SK-N-SH treated with all-trans-retinoic acid at 6 μM for 48 hours (cell line): ENCODE data around the gene CTCF.

Experiments
- ESRRG ChIP-seq: fragments of 250-450 bp; sonication (Bioruptor Pico); IDR thresholded peaks from 2 replicates; pipeline ENCODE4 v1.6.1; 2021; ENCODE audit warnings: mild to moderate bottlenecking
- GLIS3 ChIP-seq: fragments of 250-450 bp; sonication (Bioruptor Pico); IDR thresholded peaks from 2 replicates; pipeline ENCODE4 v1.5.0; 2020; ENCODE audit warnings: mild to moderate bottlenecking, moderate library complexity
- OSR1 ChIP-seq: fragments of 250-450 bp; sonication (Bioruptor Pico); IDR thresholded peaks from 2 replicates; pipeline ENCODE4 v1.8.0; 2022; ENCODE audit warnings: moderate library complexity, mild to moderate bottlenecking, inconsistent platforms
- ZFP3 ChIP-seq: fragments of 250-450 bp; sonication (Bioruptor Pico); IDR thresholded peaks from 2 replicates; pipeline ENCODE4 v1.5.0; 2020; ENCODE audit warnings: mild to moderate bottlenecking, moderate library complexity

- TF ChIP-seq GLIS3 (no peak), ESRRG (CRISPR knock-in tag) (no peak), OSR1 (CRISPR knock-in tag) (no peak), ZFP3 (CRISPR knock-in tag) (no peak)
These were observed 18.7 kb upstream of the CTCF start for GRCh38 chr16:67543582-67543981.
